Activated CD8-positive, alpha-beta memory T cell treated with anti-CD3 and anti-CD28 coated beads for 1 hour (primary cell): Measurements from ENCODE around the gene NPM1.
"Not testable (repeated sequence)": the region's sequence is repeated elsewhere in the genome, so short reads cannot be mapped to it uniquely, and the experiment has no call there.

Experiments used
- DNase-seq, 2 donors: peaks; one replicate each; pipeline ENCODE4 v3.0.0-alpha.2; 2020; ENCODE audit warnings: low read depth in 1 of 2; ENCODE audit errors: extremely low read depth in 1 of 2

The NPM1 gene

DNA sequence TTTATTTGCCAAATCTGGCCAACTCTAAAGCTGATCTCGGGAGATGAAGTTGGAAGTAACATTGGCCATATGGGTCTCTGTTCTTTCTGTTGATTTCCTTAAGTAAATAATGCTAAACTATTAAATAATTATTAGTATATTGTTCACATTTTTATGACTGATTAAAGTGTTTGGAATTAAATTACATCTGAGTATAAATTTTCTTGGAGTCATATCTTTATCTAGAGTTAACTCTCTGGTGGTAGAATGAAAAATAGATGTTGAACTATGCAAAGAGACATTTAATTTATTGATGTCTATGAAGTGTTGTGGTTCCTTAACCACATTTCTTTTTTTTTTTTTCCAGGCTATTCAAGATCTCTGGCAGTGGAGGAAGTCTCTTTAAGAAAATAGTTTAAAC is 22.5 kb downstream of the NPM1 start:
- DNase-seq: no peak

DNA sequence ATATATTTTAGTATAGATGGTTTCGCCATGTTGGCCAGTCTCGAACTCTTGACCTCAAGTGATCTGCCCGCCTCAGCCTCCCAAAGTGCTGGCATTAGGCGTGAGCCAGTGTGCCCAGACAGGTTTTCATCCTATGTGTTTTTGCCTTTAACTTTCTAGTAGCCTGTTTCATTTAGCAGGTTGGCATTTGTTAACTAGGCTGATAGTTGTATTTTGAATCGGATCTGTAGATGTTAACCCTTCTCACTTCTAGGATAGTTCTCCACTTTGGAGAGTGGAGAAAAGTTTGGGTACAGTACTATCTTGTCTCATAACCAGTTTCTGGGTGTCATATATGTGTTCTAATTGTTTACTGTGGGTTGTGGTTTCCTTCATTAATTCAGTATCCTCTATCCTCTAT is 24.5 kb downstream of the NPM1 start:
- no peak for DNase-seq

DNA sequence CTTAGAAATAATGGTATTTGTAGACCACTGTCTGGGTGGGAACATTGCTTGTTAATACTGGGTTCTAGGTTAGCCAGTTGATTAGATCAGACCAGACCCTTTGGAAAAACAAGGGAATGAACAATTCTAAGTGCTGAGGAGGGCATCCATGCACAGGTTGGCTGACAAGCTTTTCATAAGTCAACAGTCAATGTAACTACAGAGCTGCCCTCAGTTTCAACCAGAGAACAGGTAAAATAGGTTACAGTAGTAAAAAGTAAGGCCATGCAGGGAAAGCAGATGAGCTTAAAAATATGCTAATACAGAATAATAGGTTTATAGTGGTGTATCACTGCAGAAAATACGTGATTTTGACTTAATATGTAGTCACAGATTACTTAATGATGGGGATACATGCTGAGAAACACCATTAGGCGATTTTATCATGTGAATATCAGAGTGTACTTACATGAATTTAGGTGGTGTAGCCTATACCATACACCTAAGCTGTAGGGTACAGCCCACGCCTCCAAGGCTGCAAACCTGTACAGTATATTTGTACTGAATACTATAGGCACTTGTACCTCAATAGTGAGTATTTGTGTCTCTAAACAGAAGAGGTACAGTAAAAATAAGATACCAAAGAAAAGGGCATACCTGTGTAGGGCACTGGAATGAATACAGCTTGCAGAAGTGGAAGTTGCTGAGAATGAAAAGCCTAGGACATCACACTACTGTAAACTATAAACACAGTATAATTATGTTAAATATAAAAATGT is 25.7 kb downstream of the NPM1 start:
- DNase-seq: no peak

DNA sequence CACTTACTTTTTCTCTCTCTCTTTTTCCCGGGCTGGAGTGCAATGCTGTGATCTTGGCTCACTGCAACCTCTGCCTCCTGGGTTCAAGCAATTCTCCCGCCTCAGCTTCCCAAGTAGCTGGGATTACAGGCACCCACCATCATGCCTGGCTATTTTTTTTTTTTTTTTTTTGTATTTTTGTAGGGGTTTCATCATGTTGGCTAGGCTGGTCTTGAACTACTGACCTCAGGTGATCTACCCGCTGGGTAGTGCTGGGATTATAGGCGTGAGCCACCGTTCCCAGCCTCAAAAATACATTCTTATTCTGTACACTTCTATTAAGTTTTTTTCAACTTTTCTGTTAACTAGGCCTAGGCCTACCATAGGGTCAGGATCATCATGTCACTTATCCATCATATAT is 26.3 kb downstream of the NPM1 start:
- not testable (repeated sequence) for DNase-seq

DNA sequence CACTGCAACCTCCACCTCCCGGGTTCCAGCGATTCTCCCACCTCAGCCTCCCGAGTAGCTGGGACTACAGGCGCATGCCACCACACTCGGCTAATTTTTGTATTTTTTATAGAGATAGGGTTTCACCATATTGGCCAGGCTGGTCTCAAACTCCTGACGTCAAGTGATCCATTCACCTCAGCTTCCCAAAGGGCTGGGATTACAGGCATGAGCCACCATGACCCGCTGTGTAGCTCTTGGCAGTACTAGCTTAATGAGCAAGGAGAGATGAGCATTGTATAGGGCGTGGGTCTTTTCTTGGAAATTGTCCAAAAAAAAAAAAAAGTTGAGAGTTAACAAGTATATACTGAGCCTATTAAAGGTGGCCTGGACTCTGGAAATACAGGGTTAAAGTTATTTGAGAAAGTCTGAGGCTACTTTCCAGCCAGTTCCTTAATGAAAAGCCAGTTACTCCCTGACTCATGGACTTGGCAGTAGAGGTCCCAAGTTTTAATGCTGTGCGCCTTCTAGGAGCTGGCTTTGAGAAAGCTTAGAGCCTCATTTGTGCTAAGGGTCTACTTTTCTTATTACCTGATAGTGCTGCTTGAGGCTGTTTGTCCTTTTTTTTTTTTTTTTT is 27.6 kb downstream of the NPM1 start:
- DNase-seq: no peak

DNA sequence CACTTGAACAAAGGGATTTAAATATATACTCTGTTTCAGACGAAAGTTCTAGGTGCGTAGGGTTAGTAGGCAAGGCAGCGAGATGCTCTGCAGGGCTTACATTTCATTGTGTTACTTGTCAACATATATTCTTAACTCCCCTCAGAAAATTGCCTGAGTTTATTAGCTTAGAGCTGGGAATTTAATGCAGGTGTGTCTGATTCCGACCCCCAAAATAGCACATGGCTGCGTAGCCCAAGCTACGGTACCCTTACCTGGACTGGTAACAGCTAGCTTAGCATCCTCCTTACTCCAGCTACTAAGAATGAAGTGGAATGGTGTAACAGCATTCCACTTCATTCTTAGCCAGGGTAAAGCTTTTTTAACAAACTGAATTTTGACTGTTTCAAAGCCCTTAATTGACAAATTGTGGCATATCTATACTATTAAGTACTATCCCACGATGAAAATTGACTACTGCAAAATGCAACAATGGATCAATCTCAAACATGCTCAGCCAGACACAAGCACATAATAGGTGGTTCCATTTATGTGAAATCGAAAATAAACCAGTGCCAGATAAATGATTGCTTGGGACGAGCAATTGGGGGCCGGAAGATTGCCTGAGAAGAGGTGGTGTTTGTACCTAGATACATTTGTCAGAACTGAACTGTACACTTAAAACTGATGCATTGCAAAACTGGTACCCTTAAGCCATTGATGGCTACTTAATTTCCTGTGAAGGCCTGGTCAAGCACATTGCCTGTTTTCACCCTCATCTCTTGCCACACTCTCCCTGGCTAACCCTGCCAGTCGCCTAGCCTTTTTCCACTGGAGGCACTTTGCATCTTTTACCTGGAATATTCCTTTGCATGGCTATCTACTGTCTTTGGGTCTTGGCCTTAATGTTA is 28.8 kb downstream of the NPM1 start:
- no peak for DNase-seq

DNA sequence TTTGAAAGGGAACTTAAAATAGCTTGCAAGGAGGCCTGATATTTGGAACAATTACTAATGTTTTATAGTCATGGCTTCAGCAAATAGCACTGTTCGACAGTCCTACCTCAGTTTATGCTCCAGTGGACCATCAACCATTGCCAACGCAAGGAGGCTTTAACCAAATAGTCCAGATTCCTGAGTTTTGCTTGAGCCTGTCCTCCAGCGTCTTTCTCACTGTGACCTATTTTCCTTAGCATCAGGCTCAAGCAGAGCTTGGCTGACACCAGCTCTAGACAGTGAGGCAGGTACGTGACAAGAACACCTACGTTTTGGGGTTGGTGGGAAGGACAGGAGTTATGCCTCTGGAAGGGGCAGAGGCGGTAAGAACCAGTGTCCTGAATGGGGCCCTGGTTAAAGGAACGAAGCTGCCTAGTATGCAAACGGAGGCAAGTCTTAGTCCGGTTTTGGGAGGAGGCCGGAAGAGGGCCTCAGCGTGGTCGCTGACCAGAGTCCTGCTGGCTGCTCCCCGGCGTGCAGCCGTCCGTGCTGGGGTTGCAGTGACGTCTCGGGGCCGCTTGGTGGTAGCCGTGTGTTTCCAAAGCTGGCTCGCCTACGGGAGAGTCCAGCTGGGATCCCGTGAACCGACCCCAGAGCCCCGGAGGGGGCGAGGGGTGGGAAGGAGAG is 30.8 kb downstream of the NPM1 start:
- DNase-seq: no peak

DNA sequence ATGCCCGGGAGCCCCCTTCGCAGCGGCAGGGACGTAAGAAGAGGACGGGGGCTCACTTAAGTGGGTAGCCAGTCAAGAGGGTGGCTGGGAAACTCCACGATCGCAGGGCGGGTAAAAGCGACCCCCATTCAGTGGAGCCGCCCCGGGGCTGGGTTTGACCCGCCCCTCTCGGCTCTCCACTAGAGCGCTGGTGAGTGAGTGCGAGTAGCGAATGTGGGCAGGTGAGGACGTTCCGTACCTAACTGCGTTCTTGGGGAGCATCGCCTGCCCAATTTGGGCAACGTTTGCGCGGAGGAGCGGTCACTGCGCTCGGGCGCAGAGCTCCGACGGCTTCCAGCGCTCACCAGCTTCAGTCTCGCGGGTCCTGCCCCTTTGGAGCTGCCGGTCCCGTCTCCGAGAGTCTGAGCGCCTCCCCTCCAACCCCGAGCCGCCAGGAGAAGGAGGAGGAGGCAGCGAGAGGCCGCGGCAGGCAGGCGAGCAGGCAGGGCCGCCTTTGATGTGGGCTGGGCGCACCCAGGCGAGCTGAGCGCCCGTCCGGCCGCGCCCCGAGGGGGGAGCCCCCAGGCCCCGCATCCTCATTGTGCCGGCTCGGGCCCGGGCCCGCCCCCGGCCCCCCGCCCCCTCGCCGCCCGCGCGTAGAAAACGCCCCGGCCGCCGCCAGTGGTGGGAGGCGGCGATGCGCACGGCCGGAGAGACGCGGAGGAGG is 31.5 kb downstream of the NPM1 start, which contains the start of gene FGF18:
FGF18 (plus strand) TSS at position 666 of the 706 bp plus-strand sequence. CDS start 553 bp downstream, outside the sequence.
- no peak for DNase-seq

DNA sequence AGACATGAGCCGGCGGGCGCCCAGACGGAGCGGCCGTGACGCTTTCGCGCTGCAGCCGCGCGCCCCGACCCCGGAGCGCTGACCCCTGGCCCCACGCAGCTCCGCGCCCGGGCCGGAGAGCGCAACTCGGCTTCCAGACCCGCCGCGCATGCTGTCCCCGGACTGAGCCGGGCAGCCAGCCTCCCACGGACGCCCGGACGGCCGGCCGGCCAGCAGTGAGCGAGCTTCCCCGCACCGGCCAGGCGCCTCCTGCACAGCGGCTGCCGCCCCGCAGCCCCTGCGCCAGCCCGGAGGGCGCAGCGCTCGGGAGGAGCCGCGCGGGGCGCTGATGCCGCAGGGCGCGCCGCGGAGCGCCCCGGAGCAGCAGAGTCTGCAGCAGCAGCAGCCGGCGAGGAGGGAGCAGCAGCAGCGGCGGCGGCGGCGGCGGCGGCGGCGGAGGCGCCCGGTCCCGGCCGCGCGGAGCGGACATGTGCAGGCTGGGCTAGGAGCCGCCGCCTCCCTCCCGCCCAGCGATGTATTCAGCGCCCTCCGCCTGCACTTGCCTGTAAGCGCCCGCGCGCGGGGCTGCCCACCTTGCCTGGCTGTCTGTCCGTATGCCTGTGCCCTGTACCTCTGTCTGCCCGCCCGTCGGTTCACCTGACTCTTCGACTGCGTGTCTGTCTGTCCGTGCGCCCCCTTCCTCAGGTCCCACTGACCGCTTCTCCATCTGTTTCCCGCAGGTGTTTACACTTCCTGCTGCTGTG is 32.2 kb downstream of the NPM1 start:
- no peak for DNase-seq

DNA sequence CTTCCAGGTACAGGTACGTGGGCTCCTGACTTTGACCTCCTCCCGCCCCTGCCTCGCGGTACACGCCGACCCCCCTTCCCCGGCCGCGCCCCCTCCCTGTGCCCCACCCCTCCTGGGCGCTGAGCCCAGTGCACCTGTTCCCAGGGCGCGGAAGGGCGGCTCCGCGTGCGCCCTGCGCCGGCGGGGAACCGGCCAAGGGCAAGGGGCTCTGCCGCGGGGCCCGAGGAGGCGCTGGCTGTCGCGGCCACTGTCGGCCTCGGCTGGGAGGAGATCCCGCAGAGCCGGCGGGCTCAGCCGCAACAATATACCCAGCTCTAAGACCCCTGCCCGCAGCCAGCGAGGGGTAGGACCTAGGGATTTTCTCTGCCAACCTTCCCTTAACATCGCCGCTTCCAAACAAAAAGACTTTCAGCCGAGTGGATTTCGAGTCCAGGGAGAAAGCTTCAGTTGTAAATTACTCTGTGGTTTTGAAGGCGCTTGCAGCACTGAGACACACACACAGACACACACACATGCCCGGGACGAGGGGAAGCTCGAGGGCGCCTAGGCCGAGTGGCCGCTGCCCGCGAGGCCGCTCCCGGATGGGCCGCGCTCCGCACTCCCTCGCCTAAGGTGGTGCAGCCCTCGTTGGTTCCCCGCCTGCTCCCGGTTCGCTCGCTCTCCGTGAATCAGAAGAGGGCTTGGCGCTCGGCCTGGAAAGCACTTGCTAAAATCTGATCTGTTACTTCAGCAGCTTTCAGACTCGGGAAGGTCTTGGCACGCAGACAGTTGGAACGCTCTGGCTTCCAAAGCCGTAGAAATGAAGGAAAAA is 33.0 kb downstream of the NPM1 start:
- DNase-seq: no peak

DNA sequence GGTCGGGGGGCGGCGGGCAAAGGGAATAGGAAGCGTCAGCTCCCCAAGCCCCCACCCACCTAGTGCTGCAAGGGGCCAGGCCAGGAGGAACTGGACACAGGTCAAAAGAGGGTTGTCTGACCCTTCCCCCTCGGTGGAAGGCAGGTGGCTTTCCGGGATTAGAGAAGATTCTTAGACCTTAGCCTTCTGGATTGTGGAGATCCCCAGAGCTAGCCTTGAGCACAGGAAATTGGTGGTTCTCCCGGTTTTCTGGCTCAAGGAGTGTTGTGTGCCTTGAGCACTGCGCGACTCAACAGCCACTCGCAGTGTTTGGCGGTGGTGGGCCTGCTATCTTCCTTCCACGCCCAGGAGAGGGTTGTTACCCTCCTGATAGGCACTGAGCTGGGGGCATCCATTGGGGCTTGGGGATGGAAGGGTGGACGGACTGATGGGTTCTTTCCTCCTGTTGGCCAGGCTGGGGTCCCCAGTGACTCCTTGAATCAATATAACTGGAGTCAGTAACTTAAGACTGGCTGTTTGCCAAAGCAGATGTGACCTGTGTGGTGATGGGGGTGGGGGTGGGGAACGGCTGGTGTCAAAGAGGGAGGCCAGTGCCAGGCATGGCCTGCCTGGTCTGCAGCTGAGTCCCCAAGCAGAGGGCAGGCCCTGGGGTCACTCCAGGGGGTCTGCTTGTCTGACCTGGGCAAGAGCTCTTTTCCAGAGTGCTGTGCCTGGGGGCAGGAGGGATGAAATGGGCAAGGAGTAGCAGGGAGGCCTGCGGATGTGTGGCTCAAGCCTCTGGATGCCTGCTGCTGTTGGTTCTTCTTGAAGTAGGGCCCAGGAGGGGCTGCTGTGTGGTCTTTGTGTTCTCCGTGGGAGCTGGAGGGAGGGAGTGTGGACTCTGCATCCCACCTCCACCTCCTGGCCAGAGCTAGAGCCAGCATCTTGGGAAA is 33.9 kb downstream of the NPM1 start:
- DNase-seq: no peak

DNA sequence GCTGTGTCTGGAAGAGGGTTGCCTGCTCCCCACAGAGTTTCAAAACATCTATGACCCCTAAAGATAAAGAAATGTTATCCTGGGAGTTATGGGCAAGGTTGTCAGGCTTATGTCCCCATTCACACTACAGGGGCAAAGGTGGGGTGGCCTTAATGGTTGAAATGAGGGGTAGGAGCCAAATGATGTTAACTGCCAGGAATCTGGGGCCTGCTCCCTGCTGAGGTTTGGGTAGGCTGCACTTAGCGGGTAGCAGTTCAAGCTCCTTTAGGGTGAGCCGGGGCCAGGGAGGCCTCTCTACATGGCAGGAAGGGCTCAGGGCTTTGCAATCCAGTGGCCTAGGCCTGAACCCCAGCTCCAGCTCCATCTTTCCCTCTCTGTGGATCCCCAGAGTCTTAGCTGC is 34.8 kb downstream of the NPM1 start:
- no peak for DNase-seq

DNA sequence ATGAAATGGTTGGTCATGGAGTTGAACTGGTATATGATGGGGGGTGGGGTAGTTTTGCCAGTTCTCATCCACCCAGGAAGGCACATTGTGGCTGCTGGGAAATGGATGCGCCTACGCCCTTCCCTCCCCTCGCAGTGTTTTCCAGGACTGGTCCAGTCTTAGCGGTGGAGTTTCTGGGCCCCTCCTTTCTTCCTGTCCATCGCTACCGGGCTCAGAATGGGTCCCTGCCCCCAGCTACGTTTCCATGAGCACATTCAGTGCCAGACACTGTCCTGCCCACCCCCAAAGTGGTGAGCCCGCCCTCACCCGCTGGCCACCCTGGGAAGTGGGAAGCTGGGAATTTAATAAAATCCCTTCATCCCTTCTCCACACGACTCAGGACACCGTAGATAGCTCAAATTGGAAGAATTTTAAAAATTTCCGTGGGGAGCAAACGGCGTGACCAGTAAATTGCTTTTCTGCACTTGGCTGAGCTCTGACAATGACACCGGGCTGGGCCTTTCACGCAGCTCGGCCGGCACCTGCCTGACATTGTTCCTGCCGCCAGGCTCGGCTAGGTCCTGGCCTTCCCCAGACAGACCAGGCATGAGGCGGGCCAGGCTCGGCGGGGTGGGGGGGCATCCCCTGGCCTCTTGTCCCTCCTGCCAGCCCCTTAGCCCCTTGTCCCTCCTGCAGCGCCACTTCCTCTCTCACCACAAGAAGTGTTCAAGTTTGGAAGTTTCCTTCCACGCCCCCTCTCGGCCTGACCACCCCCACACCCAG is 35.4 kb downstream of the NPM1 start:
- no peak for DNase-seq

DNA sequence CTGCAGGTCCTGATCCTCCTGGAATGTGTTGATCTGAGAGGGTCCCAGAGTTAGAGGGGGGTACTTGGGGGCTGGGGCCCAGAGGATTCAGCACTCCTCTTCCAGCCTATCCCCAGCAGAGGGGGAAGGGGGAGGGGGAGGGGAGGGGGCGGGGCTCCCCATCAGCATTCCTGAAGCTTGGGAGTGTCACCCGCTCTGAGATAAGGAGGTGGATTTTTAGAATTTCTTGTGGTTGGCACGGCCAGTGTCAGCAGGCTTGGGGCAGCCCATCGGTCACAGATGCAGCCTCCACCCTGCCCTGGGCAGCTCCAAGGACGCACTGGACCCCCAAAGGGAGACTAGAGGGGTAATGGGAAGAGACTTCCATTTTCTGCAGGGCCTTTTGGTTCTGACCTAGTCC is 37.1 kb downstream of the NPM1 start:
- no peak for DNase-seq

DNA sequence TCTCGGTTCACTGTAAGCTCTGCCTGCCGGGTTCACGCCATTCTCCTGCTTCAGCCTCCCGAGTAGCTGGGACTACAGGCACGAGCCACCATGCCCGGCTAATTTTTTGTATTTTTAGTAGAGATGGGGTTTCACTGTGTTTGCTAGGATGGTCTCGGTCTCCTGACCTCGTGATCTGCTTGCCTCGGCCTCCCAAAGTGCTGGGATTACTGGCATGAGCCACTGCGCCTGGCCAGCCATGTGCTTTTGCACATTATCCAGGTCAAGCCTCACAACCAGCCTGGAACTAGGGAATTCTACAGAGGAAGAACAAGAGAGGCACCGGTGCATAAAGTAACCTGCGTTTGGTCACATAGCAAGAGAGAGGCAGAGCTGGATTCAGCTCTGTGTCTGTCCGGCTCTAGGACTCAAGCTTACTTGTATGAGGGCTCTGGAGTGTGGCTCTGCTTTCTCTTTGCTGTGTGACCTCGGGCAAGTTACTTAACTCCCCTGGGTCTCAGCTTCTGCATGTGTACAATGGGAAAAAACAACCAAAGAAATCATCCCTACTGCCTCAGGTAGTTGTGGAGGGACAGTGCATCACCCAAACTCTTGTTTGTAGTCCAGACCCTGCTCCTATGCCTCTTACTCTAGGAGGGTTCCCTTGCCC is 38.1 kb downstream of the NPM1 start:
- DNase-seq: no peak

DNA sequence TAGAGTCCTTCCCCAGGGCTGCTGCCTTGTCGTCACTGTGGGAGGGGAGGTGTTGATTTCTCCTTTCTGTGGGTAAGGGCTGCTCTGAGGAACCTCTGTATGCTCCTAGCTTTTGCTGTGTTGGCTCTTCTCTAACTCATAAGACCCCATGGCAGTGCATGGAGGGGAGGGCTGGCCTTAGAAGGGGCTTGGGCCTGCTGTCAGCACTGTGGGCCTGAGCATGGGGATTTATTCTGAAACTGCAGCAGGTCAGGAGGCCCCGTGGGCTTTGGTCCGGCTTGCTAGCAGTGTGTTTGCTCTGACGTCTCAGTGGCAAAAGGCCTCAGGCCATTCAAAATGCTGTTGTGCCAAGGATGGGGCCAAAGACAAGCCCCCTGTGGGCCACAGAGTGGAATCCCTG is 38.6 kb downstream of the NPM1 start:
- no peak for DNase-seq

DNA sequence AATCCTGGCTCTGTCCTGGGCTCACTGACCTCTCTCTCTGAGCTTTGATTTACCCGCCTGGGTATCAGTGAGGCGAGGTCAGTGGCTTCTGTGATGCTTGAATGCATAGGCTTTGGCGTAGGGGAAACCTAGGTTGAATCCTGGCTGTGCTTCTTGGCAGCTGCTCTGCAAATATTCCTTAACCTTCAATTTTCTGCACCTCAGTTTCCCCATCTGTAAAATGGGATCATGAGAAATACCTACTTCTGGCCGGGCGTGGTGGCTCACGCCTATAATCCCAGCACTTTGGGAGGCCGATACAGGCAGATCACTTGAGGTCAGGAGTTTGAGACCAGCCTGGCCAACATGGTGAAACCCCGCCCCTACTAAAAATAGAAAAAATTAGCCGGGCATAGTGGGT is 39.0 kb downstream of the NPM1 start:
- DNase-seq: no peak
